Stimulated activated CD4-positive, alpha-beta T cell treated with anti-CD3 and anti-CD28 coated beads, Interleukin-4, amount 100 ng/mL, for 1 hour (primary cell): ENCODE results near the gene GOSR1.
"Not testable (repeated sequence)": the region's sequence is repeated elsewhere in the genome, so short reads cannot be mapped to it uniquely, and the experiment has no call there.

Source experiments
- DNase-seq: peaks from one replicate; pipeline ENCODE4 v3.0.0-alpha.2; 2020

GOSR1 gene

GRCh38 chr17:30477083-30477773, at the start of gene GOSR1:
TSS of gene GOSR1 (plus strand) at chr17:30477408. CDS start at chr17:30477434, 26 bp downstream.
- peak; percentile 89 for DNase-seq

GRCh38 chr17:30427611-30428010, 49.6 kb upstream of the GOSR1 start:
- DNase-seq: no peak

- DNase-seq: no peak
Observed at GRCh38 chr17:30429155-30429554, 48.1 kb upstream of the GOSR1 start.

GRCh38 chr17:30433514-30433913, 43.7 kb upstream of the GOSR1 start:
- no peak for DNase-seq

GRCh38 chr17:30436729-30437128, 40.5 kb upstream of the GOSR1 start:
- DNase-seq: no peak

- no peak for DNase-seq
Observed at GRCh38 chr17:30443721-30444120, 33.5 kb upstream of the GOSR1 start.

GRCh38 chr17:30446640-30447039, 30.6 kb upstream of the GOSR1 start:
- not testable (repeated sequence) for DNase-seq

- DNase-seq: no peak
Observed at GRCh38 chr17:30449480-30449879, 27.7 kb upstream of the GOSR1 start.

- DNase-seq: no peak
Observed at GRCh38 chr17:30450125-30451027, 26.8 kb upstream of the GOSR1 start.

- DNase-seq: no peak
Observed at GRCh38 chr17:30454635-30455034, 22.6 kb upstream of the GOSR1 start.

- DNase-seq: no peak
Observed at GRCh38 chr17:30458371-30458770, 18.8 kb upstream of the GOSR1 start.

- not testable (repeated sequence) for DNase-seq
Observed at GRCh38 chr17:30458797-30459413, 18.3 kb upstream of the GOSR1 start.

GRCh38 chr17:30468465-30468864, 8.7 kb upstream of the GOSR1 start:
- DNase-seq: no peak

- DNase-seq: no peak
Observed at GRCh38 chr17:30472238-30472890, 4.8 kb upstream of the GOSR1 start.

GRCh38 chr17:30475206-30475605, 2.0 kb upstream of the GOSR1 start:
- DNase-seq: no peak

- peak; percentile 16 for DNase-seq
Observed at GRCh38 chr17:30476726-30477082, 504 bp upstream of the GOSR1 start.

GRCh38 chr17:30477774-30478115, 537 bp downstream of the GOSR1 start:
- no peak for DNase-seq

GRCh38 chr17:30482555-30482954, 5.3 kb downstream of the GOSR1 start:
- DNase-seq: no peak

GRCh38 chr17:30483159-30483558, 6.0 kb downstream of the GOSR1 start:
- no peak for DNase-seq

- DNase-seq: no peak
Observed at GRCh38 chr17:30493780-30494179, 16.6 kb downstream of the GOSR1 start.

- DNase-seq: no peak
Observed at GRCh38 chr17:30495586-30495985, 18.4 kb downstream of the GOSR1 start.

- DNase-seq: no peak
Observed at GRCh38 chr17:30503558-30503957, 26.4 kb downstream of the GOSR1 start.

- DNase-seq: no peak
Observed at GRCh38 chr17:30505868-30506417, 28.7 kb downstream of the GOSR1 start.
